ENCODE results near the gene MANSC4. TPM values are rescaled to one million over a fixed set of nuclear protein-coding genes. Genes with fewer than 3 reads are reported as not detected.

MANSC4 gene
- total RNA-seq, 2 experiments from 2014 or later: not detected

- Histone ChIP-seq H3K4me1 (ENCODE audit: insufficient read depth, low read length, poor library complexity, severe bottlenecking) (no peaks in the 10 kb centered on the region), H4K20me1 (ENCODE audit: insufficient read depth, low read length) (0 out of 2 replicates have a peak, but pooled peaks cover 4% of the 10 kb centered on the region), H3K27ac (ENCODE audit: low read depth, low read length, poor library complexity, severe bottlenecking) (no peak overlapping the region), H3K9me3 (ENCODE audit: low read length) (no peaks in the 10 kb centered on the region), H3K4me2 (ENCODE audit: low read length) (no peak overlapping the region), H3K4me3 (ENCODE audit: low read depth, low read length, poor library complexity, severe bottlenecking) (no peak overlapping the region), H3K79me2 (ENCODE audit: insufficient read depth, low read depth, low read length) (no peaks in the 10 kb centered on the region), H3K9me2 (ENCODE audit: insufficient read depth, low read length) (no peaks in the 10 kb centered on the region), H2AFZ (ENCODE audit: low read length) (no peak overlapping the region), H3K36me3 (ENCODE audit: insufficient read depth, low read length) (peaks cover 81% of the 10 kb centered on the region)
- BruUV-seq (replicated peaks): no TSS peak
- intact Hi-C loops (cut with micrococcal nuclease; ENCODE audit: unreplicated experiment): loop anchor here (1.0 to 2.0 kb wide), 2 partner anchors 88 to 208 kb away; no protein-coding TSS in a partner anchor
- DNase-seq (ENCODE audit: low spot score): peak; percentile 51
- TF ChIP-seq CTCF (conservative IDR thresholded peaks at IDR 0.05; ENCODE audit: low read length): peak; percentile 93
- TF ChIP-seq EZH2phosphoT487 (IDR thresholded peaks at IDR 0.05; ENCODE audit: borderline replicate concordance, low read depth, low read length): no peak
- POLR2A ChIA-PET: interaction anchor here (0.6 to 1.0 kb wide), 3 partner anchors 10 to 94 kb away, joined by 3 read pairs; no protein-coding TSS in a partner anchor
- CTCF ChIA-PET (ENCODE audit: unreplicated experiment): interaction anchor here (1.1 kb wide), 1 partner anchor 9 kb away, joined by 3 read pairs; no protein-coding TSS in a partner anchor
These were observed 46.9 kb downstream of the MANSC4 start for GRCh38 chr12:27733052-27733656.

GRCh38 chr12:27732281-27732680 is 47.8 kb downstream of the MANSC4 start:
- Histone ChIP-seq H3K27ac (ENCODE audit: low read depth, low read length, poor library complexity, severe bottlenecking) (no peak overlapping the region), H2AFZ (ENCODE audit: low read length) (no peak overlapping the region), H3K4me2 (ENCODE audit: low read length) (no peak overlapping the region), H3K9me3 (ENCODE audit: low read length) (no peaks in the 10 kb centered on the region), H3K9me2 (ENCODE audit: insufficient read depth, low read length) (no peaks in the 10 kb centered on the region), H3K79me2 (ENCODE audit: insufficient read depth, low read depth, low read length) (no peaks in the 10 kb centered on the region), H3K36me3 (ENCODE audit: insufficient read depth, low read length) (peaks cover 80% of the 10 kb centered on the region), H3K4me1 (ENCODE audit: insufficient read depth, low read length, poor library complexity, severe bottlenecking) (no peaks in the 10 kb centered on the region), H3K4me3 (ENCODE audit: low read depth, low read length, poor library complexity, severe bottlenecking) (no peak overlapping the region), H4K20me1 (ENCODE audit: insufficient read depth, low read length) (0 out of 2 replicates have a peak, but pooled peaks cover 4% of the 10 kb centered on the region)
- TF ChIP-seq CTCF (conservative IDR thresholded peaks at IDR 0.05; ENCODE audit: low read length): peak; percentile 67
- TF ChIP-seq EZH2phosphoT487 (IDR thresholded peaks at IDR 0.05; ENCODE audit: borderline replicate concordance, low read depth, low read length): no peak
- POLR2A ChIA-PET: interaction anchor here (0.6 to 1.0 kb wide), 4 partner anchors 11 to 95 kb away, joined by 3 read pairs; no protein-coding TSS in a partner anchor
- intact Hi-C loops (cut with micrococcal nuclease; ENCODE audit: unreplicated experiment): loop anchor here (2.0 kb wide), 1 partner anchor 209 kb away; no protein-coding TSS in a partner anchor
- CTCF ChIA-PET (ENCODE audit: unreplicated experiment): no interaction called here
- DNase-seq (ENCODE audit: low spot score): peak; percentile 20
- no TSS peak for BruUV-seq (replicated peaks)

- Histone ChIP-seq H3K27ac (ENCODE audit: low read depth, low read length, poor library complexity, severe bottlenecking) (no peak overlapping the region), H3K4me2 (ENCODE audit: low read length) (no peak overlapping the region), H3K9me2 (ENCODE audit: insufficient read depth, low read length) (no peaks in the 10 kb centered on the region), H4K20me1 (ENCODE audit: insufficient read depth, low read length) (0 out of 2 replicates have a peak, but pooled peaks cover 4% of the 10 kb centered on the region), H3K36me3 (ENCODE audit: insufficient read depth, low read length) (peaks cover 83% of the 10 kb centered on the region), H2AFZ (ENCODE audit: low read length) (no peak overlapping the region), H3K79me2 (ENCODE audit: insufficient read depth, low read depth, low read length) (no peaks in the 10 kb centered on the region), H3K4me1 (ENCODE audit: insufficient read depth, low read length, poor library complexity, severe bottlenecking) (no peaks in the 10 kb centered on the region), H3K4me3 (ENCODE audit: low read depth, low read length, poor library complexity, severe bottlenecking) (no peak overlapping the region), H3K9me3 (ENCODE audit: low read length) (no peaks in the 10 kb centered on the region)
- BruUV-seq (replicated peaks): no TSS peak
- ChIA-PET POLR2A (no interaction called here), CTCF (ENCODE audit: unreplicated experiment) (no interaction called here)
- intact Hi-C loops (cut with micrococcal nuclease; ENCODE audit: unreplicated experiment): no loop called here
- DNase-seq (ENCODE audit: low spot score): no peak
- no peak for TF ChIP-seq EZH2phosphoT487 (IDR thresholded peaks at IDR 0.05; ENCODE audit: borderline replicate concordance, low read depth, low read length)
- TF ChIP-seq CTCF (conservative IDR thresholded peaks at IDR 0.05; ENCODE audit: low read length): no peak
These were observed 49.9 kb downstream of the MANSC4 start for GRCh38 chr12:27730097-27730588.

Measured in OCI-LY7 (cell line).